ENCODE measurements around the gene NR4A1.

DNA sequence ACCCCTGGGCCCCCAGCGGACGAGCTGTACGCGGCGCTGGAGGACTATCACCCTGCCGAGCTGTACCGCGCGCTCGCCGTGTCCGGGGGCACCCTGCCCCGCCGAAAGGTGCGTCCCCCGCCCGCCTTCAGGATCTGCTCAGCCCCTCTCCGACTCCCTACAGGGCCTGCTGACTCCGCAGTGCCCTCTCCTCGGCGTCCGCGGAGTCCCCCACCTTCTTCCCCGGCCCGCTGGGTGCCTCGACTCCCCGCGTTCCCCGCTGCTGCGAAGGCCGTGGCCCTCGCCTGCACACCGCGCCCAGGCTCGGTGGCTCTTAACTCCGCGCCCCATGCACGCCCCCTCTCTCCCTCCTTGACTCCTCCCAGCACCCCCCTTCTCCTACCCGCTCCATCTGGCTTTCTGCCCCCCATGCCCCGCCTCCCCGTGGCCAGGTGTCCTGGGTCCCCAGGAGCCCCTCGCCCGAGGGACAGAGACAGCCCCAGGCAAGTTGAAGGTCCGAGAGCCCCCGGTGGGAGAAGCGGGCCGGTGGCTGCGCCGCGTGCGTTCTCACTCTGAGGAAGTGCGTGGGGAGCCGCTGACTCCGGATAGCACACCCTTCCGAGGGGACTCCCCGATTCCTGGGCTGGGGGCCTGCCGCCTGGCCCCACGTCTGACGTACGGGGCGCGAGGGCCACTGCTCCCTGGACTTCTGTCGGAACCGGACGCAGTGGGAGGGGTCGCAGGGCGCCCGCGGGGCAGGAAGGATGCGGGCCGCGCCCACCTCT is 43.9 kb upstream of the NR4A1 start:
- TF ChIP-seq, protein P1, sequence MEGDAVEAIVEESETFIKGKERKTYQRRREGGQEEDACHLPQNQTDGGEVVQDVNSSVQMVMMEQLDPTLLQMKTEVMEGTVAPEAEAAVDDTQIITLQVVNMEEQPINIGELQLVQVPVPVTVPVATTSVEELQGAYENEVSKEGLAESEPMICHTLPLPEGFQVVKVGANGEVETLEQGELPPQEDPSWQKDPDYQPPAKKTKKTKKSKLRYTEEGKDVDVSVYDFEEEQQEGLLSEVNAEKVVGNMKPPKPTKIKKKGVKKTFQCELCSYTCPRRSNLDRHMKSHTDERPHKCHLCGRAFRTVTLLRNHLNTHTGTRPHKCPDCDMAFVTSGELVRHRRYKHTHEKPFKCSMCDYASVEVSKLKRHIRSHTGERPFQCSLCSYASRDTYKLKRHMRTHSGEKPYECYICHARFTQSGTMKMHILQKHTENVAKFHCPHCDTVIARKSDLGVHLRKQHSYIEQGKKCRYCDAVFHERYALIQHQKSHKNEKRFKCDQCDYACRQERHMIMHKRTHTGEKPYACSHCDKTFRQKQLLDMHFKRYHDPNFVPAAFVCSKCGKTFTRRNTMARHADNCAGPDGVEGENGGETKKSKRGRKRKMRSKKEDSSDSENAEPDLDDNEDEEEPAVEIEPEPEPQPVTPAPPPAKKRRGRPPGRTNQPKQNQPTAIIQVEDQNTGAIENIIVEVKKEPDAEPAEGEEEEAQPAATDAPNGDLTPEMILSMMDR (IDR thresholded peaks at IDR 0.05; ENCODE audit: insufficient read depth, low read length, poor library complexity, severe bottlenecking), result no peak
- no peak for TF ChIP-seq EZH2phosphoT487 (conservative IDR thresholded peaks at IDR 0.05; ENCODE audit: low read length)
